GM21723 (cell line): ENCODE results near the gene HNF1A.
"Not testable (repeated sequence)": the region's sequence is repeated elsewhere in the genome, so short reads cannot be mapped to it uniquely, and the experiment has no call there.

Experiments
- ATAC-seq: cut with Tn5 transposase; IDR thresholded peaks from one replicate; pipeline ENCODE4 v1.9.1; 2021; ENCODE audit warnings: mild to moderate bottlenecking, moderate library complexity; ENCODE audit not compliant: unreplicated experiment

HNF1A gene

GRCh38 chr12:121043067-121043466 lies 64.7 kb downstream of the HNF1A start:
- no peak for ATAC-seq

- ATAC-seq = not testable (repeated sequence)
These were observed 69.1 kb downstream of the HNF1A start for GRCh38 chr12:121047400-121047799.

GRCh38 chr12:121048442-121048841 lies 70.1 kb downstream of the HNF1A start:
- no peak for ATAC-seq

GRCh38 chr12:121050725-121051124 lies 72.4 kb downstream of the HNF1A start:
- ATAC-seq = no peak
